HG02763 (cell line): Measurements from ENCODE around the gene BTG4.

Source experiments
- ATAC-seq: cut with Tn5 transposase; IDR thresholded peaks from one replicate; pipeline ENCODE4 v1.9.1; 2021; ENCODE audit warnings: mild to moderate bottlenecking, moderate library complexity; ENCODE audit not compliant: unreplicated experiment

BTG4 gene

DNA sequence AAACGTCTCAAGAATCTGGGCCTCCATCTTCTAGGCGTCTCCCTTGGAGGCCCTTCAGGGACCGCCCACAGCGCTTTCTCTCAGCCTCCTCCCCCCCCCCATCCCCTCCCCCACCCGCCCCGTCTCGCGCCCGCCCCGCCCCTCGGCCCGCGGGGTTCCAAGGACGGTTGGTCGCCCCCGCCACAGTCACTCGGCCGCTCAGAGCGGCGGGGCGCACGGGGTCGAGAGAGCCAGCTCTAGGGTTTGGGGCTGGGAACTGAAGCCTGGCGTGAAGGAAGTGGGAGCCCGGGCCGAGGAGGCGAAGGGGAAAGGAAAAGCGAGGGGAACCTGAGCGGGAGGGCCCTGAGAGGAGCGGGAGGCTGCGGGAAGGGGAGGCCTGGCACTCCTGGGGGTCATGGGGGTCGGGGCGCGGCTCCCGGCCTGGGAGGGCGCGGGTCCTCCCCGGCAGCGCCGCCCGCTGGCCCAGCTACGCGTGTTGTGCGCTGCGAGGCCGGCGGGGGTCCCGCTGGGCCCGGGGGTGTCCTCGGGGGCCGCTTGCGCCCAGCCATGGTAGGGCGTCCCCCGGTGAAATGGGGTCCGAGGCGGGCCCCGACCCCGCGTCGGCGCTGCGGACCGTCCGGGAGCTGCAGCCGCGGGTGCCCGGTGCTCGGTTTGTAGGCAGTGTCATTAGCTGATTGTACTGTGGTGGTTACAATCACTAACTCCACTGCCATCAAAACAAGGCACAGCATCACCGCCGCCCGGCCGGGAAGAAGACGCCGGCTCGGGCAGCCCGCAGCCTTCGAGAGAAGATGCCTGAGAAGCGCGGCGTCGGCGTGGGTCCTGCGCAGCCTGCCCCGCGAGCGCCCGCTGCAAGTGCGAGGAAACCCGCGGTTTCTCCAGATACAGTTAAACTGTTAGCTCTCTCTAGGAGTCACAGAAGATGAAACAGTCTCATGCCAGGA lies at the start of gene BTG4:
Gene BTG4 (minus strand): TSS at position 91 of the 944 bp plus-strand sequence. CDS start 13,610 bp downstream, outside the sequence.
- no peak for ATAC-seq

DNA sequence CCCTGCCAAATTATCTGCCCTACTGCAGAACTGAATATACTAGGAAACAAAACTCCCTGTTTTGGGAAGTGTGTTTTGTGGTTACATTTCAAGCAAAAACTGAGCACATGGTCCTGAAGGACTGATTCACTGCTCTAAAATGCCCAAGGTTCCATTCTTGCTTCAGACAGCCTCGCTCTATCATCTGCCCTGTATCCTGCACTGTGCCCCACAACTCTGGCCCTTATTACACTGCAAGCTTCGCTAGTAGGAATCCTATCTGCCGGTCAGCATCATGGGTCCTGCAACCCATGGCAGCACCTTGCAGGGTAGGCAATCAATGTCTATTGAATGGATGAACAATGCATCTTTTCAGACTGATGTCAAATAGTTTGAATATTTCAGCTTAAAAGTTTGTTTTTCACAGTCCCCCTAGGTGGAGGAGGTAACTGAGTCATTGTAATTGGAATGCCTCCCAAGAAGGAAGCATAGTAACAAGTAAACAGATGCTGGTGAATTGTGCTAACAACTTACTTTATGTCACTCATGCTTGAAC lies 49.7 kb upstream of the BTG4 start:
- ATAC-seq: no peak

DNA sequence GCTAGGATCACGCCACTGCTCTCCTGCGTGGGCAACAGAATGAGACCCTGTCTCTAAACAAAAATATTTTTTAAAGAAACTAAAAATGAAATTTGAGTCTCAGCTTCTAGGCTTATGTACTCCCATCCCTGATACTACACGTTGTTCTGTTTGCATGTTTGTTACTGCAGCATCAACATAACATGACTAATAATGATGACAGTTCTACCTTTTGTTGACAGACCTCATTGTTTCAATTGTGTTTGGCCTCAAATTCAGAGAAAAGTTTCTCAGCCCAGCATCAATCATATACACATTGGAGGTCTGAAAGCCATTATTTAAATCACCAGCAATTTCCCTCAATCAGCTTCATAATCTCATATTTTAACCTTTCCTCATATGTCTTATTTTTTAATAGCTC lies 49.1 kb upstream of the BTG4 start:
- no peak for ATAC-seq

DNA sequence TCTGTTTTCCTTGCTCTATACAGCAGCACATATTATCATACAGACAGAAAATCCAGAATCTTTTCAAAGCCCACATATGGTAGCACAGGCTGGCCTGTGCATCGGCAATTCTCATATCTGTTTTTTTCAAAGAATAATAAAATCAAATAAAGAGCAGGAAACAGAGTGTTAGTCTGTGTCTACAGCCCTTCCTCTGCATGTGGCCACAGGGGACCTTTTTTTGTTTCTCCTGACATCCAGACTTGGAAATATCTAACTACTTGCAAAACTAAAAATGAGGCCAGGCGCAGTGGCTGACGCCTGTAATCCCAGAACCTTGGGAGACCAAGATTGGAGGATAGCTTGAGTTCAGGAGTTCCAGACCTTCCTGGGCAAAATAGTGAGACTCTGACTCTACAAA lies 48.6 kb upstream of the BTG4 start:
- no peak for ATAC-seq

DNA sequence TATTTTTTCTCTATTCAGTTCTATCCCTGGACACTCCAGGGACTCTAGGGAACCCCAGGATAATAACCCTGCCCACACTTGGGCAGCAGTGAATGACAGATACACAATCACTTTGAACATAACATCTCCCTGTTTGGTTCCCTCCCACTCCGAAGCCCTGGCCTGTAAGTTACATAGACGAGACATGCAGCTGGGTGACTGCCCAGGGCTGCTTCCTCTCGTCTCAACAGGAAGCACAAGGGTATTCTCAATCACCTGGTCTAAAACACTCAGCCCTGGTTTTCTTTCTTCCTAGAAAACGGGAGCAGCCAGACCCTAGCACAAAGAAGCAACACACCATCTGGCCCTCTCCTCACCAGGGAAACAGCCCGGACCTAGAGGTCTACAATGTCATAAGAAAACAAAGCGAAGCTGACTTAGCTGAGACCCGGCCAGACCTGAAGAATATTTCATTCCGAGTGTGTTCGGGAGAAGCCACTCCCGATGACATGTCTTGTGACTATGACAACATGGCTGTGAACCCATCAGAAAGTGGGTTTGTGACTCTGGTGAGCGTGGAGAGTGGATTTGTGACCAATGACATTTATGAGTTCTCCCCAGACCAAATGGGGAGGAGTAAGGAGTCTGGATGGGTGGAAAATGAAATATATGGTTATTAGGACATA lies 47.7 kb upstream of the BTG4 start:
- no peak for ATAC-seq

DNA sequence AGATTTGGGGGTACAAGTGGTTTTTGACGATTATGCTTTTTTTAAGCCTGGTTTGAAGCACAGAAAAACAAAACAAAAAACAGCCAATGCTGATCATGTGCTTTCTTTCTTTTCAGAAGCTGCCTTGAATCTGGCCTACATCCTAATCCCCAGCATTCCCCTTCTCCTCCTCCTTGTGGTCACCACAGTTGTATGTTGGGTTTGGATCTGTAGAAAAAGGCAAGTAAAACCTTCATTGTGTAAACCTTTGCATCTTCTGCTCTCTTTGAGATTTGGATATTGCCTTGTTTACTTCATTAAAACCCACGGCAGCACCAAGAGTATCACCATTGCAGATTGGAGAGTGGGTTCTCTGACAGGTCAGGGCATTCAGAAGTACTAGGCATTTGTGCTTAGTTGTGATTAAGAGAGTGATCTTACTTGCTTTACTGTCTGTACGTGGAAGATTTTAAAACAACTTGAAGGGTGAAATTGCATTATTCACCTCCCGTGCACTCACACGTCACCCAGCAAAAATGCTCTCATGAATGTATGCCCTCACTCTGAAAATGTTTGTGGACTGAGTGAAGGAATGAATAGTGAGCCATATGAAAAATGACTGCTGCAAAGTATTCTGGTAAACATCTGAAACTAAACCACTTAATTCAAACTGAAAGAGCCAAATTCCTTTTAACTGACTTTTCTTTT lies 45.4 kb upstream of the BTG4 start:
- ATAC-seq: no peak

DNA sequence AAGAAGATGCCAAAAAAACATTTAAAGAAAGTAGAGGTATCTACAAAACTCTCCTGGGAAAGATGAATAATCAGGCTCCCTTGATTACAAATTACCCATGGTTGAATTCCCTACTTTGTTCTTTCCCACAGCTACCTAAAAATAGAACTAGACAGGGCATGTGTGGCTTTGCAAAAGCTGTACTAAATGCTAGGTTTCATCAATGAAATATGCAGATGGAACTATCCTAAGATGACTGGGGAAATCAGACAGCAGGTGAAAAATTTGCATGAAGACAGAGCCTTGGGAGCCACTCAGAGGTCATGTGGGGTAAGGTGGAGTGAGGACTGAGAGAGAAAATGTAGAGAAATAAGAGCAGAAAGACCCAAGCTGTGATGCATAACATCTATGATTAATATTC lies 43.1 kb upstream of the BTG4 start:
- ATAC-seq: no peak

DNA sequence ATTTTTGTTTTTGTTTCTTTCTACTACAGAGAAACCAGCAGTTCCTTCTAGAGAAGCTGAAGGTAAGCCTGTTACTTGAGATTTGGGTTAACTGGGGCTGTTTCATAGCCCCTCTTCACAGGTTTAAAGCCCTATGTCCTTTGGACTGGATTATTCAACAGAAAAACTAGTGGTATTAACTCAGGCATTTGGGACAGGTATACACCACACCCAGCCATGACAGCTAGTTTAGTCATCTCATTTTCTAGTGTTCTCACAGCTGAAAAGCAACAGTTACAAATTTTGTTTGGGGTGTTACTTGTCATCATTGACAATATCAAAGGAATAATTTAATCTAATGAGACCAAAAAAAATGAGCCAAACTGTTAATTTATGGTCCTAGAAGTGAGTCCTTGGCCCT lies 42.3 kb upstream of the BTG4 start:
- no peak for ATAC-seq

DNA sequence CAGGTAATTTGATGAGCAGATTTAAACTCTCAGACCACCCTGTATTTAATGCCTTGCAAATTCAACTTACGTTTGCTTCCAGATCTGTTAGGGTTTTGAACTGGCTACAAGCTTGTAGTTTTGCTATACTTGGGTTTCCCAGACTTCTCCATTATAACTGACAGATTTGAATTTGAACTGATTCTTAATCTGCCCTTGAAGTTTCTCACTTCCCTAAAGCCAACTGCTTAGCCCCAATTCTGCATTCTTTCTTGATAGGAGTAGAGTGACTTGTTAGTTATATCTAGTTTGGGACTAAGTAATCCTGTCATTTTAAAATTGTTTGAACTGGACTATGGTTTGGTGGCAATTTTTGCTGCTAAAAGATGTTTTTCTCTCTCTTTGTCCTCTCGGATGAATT lies 38.1 kb upstream of the BTG4 start:
- no peak for ATAC-seq

DNA sequence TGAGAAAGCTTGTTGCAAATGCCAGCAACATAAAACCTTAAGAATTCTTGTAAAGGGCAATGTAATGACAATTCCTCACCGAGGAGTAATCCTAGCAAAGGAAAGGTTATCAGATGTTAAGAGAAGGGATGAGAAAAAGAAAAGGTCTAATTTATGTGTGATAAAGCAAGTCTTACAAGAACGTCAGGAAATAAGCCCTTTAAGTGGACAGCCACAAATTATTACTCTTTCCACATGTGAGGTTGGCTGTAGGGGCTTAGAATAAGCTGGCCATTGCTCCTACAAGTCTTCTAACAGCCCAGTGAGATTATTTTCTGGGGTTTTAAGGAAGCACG lies 37.6 kb upstream of the BTG4 start:
- ATAC-seq: no peak

DNA sequence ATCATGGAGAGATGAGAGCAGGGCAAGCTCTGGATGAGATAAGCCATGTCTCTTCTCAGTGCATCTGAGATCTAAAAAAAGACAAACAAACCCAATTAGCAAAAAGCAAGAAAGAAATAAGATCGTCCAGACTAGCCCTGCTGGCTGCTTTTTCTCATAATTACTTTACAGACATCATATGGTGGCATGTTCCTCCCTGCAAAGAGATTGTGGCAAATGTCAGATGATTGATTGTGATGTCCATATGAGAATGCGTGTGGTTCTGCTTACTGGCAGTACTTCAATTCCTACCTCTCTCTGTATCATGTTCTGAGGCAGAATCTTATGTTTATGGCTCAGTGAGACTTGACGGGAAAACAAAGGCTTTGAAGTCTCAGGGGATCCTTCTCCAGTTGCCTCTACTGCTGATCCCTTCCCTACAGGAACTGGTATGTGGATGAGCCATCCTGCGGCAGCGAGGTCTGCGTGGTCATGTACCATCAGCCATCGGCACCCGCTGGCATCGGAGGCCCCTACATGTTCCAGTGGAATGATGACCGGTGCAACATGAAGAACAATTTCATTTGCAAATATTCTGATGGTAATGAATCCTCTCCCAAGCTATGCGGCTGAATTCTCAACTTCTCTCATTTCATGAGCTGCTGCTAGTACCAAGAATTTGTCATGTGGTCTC lies 37.1 kb upstream of the BTG4 start:
- ATAC-seq: no peak

DNA sequence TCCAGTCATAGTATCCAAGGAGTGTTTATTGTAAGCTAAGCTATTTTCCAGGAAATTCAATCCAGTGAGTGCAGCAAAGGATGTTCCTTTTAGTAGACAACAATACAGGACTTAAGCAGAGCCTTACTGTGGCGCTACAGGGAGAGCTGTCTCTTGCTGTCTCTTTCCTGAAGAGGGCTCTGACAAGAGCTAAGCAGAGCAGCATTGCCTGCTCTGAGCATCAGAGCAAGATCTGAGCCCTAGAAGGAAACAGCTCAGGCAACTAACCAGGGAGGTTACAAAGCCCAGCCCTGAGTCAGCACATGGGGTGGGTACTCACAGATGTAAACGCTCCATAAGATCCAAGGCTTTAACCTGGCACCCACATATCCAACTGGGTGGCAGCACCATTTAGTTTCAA lies 36.3 kb upstream of the BTG4 start:
- ATAC-seq: no peak

DNA sequence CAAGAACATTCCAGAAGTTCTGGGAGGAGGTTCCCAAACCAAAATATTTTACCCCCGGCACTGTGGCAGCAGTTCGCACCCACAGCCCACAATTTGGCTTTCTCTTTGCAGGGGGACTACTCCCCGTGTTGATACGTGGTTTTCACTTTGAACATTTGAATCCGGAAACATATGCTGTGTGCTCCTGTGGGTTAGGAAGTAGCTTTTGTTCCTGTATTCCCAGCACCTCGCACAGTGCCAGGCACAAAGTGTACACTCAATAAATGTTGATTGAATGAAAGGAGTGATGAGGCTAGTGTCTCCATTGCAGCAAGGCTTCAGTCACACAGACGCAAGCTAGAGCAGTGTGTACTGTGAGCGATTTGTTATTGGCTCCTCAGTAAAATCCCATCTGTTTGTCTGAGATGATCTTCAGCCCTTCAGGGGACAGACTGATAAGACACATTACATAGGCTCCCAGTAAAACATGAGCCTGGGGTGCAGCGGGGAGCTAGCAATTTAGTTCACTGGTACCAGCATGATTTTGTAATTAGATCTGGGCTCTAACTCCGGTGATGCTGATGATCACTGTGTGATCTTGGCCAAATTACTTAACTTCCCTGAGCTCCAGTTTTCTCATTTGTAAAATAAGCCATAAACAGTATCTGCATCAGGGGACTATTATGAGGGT lies 30.6 kb upstream of the BTG4 start:
- ATAC-seq: no peak

DNA sequence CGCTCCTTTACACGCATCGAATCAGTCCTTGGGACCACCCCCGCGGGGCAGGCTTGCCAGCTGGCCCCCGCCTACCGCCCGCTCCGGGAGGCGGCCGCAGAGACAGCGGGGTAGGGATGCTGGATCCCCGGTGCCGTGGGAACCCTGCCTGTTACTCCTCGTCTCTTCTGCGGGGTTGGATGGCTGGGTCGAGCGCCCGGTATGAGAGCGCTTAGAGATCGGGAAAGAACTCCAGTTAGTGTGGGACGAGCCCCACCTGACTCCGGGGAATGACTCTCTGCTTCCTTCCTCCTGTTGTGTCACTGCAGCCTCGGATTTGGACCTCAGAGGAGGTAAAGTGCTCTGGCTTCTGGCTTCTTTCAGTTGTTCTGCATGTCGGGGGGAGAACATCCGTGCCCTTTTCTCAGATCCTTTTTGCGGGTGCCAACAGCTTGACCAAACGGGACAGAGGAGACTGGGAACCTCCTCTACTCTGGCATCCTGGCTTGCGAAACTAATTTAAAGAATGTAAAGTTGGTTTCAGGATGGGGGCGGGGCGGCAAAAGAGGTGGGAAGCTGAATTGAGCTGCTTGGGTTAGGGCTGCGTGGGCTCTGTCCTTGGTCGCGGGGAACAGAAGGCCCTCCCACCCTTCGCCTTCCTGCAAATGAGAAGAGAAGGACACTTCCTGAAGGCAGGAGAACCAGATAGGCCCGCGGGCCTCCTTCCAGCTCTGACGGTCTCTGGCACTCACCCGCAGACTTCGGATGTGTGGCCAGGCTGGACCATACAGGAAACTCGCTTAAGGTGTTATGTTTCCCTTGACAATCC lies 29.3 kb upstream of the BTG4 start:
- ATAC-seq: no peak

DNA sequence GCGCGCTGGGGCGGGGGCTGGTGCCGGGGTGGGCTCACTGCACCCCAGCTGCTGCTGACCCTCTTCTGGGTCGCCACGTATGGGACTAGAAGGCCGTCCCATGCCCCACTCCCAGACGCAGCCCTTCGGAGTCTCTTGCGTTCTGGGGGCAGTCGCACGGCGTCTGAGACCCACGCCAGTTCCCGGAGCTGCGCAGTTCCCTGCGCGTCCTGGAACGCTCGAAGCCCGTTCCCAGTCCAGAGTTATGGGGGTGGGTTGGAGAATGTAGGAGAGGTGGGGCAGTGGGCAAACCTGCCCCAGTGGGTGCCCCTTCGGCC lies 28.7 kb upstream of the BTG4 start:
- ATAC-seq: no peak

DNA sequence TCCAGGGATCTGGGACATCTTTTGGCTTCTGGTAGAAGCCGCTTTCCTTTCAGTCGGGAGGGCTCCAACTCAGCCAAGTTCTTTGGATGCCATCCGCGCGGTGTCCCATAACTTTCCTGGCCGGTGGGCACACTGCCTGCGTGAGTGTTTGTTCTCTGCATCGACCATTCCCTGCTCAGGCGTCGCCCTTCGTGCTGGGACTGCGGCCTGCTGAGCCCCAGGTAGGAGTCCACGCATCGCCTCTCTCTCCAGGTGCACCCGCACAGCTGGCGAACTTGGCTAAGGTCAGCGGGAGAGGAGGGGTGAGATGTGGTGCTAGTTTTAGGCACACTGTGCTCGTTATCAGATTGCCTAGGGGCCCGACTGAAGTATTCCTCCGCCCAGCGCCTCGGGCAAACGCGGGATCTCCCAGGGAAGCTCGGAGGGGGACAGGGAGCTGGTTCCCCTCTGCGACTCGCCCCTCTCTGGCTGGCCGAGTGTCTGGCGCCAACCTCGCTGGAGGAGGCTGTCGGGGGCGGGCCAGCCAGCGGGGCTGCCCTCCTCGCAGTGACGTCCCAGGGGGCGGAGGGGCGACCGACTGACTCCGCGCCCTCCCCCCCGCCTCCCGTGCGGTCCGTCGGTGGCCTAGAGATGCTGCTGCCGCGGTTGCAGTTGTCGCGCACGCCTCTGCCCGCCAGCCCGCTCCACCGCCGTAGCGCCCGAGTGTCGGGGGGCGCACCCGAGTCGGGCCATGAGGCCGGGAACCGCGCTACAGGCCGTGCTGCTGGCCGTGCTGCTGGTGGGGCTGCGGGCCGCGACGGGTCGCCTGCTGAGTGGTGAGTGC lies 28.1 kb upstream of the BTG4 start, which contains the start of gene LAYN:
Gene LAYN (plus strand): TSS at position 607 of the 823 bp plus-strand sequence. CDS start 124 bp downstream, at position 731.
- ATAC-seq: no peak

DNA sequence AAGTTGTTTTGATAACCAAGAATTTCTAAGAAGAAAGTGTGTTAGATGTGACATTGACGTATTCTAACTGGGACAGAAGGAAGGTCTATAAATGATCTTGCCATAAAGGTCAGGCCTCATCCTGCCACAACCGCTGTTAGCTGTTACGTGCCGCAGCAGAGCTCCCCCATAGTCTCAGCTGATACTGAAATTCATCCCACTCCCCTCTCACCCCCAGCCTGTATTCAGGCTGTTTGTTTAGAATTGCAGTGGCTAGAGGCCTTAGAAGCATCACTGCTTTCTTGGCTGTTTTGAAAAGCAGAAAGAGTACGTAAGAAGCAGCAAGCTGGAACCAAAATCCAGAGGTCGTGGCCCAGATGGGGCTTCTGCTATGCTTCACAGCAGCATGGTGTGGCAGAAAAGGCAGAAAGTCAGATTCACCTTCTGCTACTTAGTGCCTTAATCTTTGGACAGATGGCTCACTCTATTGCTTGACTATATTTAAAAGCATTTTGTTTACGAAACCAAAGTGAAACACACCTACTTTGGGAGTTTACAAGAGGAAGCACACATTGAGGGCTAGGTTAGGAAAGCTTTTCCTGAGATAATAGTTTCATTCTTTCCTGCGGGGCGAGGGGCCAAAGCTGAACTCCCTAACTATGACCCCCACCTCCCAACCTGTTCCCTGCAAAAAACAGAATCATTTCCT lies 27.4 kb upstream of the BTG4 start:
- no peak for ATAC-seq

DNA sequence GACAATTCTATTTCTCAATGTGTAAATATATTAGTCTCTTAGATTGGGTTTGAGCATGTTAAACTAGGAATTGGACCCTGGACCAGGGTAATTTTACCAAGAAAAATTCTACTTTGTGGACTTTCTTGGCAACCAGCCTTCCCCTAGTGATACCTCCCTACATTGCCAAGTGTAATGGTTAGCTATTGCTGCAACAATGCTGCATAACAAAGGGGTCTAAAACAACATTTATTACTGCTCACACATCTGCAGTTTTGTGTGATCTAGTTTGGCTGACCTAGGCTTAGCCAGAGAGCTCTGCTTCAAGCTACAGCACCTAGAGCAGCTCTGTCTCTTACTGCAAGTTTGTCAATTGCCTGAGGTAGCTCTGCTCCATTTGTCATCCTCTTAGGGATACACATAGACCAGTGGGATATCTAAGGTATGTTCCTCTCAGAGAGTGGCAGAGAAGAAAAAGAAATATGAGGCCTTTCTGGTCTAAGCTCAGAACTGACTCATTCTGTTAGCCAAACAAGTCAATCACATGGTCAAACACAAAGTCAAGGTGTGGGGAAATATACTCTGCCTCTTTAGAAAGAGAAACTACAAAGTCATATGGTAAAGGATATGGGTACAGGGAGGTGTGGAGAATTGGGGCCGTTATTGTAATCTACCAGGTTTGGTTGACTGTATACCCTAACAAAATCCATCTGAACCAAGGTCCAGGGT lies 26.4 kb upstream of the BTG4 start:
- ATAC-seq: no peak
